Gastrocnemius medialis (tissue), 4 donors: ENCODE data around the gene PLB1. TPM values are rescaled to one million over a fixed set of nuclear protein-coding genes. Genes with fewer than 3 reads are reported as not detected.

Source experiments
- ATAC-seq, 2 donors: fragments of 150-250 bp; one replicate each; pipeline ENCODE4 v1.9.1; 2016
- DNase-seq, 2 donors: peaks; one replicate each; pipeline ENCODE4 v3.0.0-alpha.2; 2019
- H3K27ac ChIP-seq, 4 donors: fragments of 200-600 bp; sonication (generic); 1 replicate in 1 of 4; 2 replicates in 3 of 4; pipeline ENCODE4 v1.5.1; 2016 to 2018; ENCODE audit warnings: mild to moderate bottlenecking in 2 of 4, moderate library complexity in 1 of 4
- H3K27me3 ChIP-seq, 3 donors: fragments of 200-600 bp; sonication (generic) in 2 of 3; 1 replicate in 1 of 3; 2 replicates in 2 of 3; pipeline versions ENCODE4 v1.5.1 to v1.6.0; 2016 to 2019; ENCODE audit warnings: mild to moderate bottlenecking in 1 of 3, moderate library complexity in 1 of 3
- H3K36me3 ChIP-seq, 2 donors: fragments of 200-600 bp; sonication (generic) in 1 of 2; one replicate each; pipeline ENCODE4 v1.5.1; 2017 to 2018
- H3K4me1 ChIP-seq, 2 donors: fragments of 200-600 bp; sonication (generic) in 1 of 2; one replicate each; pipeline ENCODE4 v1.5.1; 2016 to 2017; ENCODE audit warnings: mild to moderate bottlenecking in 2 of 2
- H3K4me3 ChIP-seq, 4 donors: fragments of 200-600 bp; sonication (generic) in 3 of 4; 1 replicate in 1 of 4; 2 replicates in 3 of 4; pipeline ENCODE4 v1.5.1; 2016 to 2019; ENCODE audit warnings: mild to moderate bottlenecking in 2 of 4
- H3K9me3 ChIP-seq, 3 donors: fragments of 200-600 bp; sonication (generic) in 2 of 3; 1 replicate in 1 of 3; 2 replicates in 2 of 3; pipeline ENCODE4 v1.5.1; 2016 to 2019
- CTCF ChIP-seq, 5 experiments: fragments of 450-650 bp in 3 of 5; fragments of 200-600 bp in 2 of 5; sonication (generic) in 2 of 5; IDR thresholded peaks in 4 of 5; conservative IDR thresholded peaks in 1 of 5; 1 replicate in 4 of 5; 2 replicates in 1 of 5; pipeline ENCODE4 v1.5.1; 2016 to 2019; ENCODE audit warnings: antibody characterized with exemption in 5 of 5, mild to moderate bottlenecking in 3 of 5, moderate library complexity in 3 of 5
- POLR2A ChIP-seq, 2 donors: fragments of 450-650 bp; IDR thresholded peaks; one replicate each; pipeline ENCODE4 v1.6.1; 2017; ENCODE audit warnings: antibody characterized with exemption in 2 of 2, mild to moderate bottlenecking in 2 of 2, moderate library complexity in 2 of 2
- in situ Hi-C, 4 donors: fragments of 200-750 bp; cut with MboI; loops; one replicate each; pipeline versions ENCODE4 v1.15.0 to v1.8.0; 2017; ENCODE audit warnings: low sequenced_read_pairs in 4 of 4
- intact Hi-C: fragments of 100-400 bp; cut with DNase I; formaldehyde crosslinking; loops from one replicate; pipeline ENCODE4 v1.15.1; 2023; ENCODE audit warnings: low total_unique reads
- total RNA-seq, 4 donors: library from RNA; depleted of rRNA; stranded (reverse); fragments of >200 nt; gene quantifications; one replicate each; pipeline versions ENCODE4 v1.1.0 to v1.2.3, GENCODE V29; 2016

PLB1 gene
- total RNA-seq, 4 donors from 2014 or later: 1.2 to 4.3 (median 2.8) TPM

DNA sequence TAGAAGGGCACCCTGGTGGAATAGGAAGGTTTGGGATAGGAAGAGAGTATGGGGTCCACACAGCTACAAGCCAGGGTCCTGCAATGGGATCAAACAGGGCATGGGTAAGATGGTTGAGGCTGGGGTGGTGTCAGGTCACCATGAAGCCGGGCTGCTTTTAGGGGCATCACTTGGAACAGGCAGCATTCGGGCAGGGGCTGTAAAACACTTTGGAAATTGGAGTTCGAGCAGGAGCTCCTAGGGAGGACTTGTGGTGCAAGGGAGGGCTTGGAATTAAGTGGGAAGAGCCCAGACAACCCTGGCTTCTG is 47.1 kb upstream of the PLB1 start:
- DNase-seq (no peak), ATAC-seq (no peak)
- Histone ChIP-seq H3K36me3 (no peaks in the 10 kb centered on the region), H3K4me1 (no peaks in the 10 kb centered on the region), H3K27me3 (no peaks in the 10 kb centered on the region), H3K27ac (peak overlapping the region in 1 of 4 donors; percentile 33), H3K4me3 (no peak overlapping the region), H3K9me3 (no peaks in the 10 kb centered on the region)
- in situ Hi-C loops (loop anchor here in 1 of 4 donors (10.0 kb wide), 1 partner anchor 744 kb away; no protein-coding TSS in a partner anchor), intact Hi-C loops (no loop called here)
- TF ChIP-seq POLR2A (IDR thresholded peaks at IDR 0.05): no peak
- TF ChIP-seq CTCF (IDR thresholded peaks at IDR 0.05 in 4 of 5, conservative IDR thresholded peaks at IDR 0.05 in 1 of 5): no peak

DNA sequence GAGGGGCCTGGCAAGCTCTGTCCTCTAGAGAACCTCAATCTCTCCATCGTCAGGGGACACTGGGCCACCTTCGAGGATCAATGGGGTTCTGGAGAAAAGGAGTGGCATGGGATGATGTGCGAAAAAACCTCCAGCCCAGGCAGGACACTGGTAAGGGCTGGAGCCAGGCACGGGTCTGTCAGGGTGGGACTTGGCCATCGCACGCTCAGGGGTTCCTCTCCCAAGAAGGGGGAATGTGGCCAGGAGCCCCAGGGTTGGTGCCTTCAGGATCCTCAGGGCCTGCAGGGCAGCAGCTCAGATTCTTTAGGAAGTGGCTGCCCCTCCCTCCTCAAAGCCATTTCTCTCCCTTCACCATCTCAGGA is 46.8 kb upstream of the PLB1 start:
- in situ Hi-C loops (loop anchor here in 1 of 4 donors (10.0 kb wide), 1 partner anchor 744 kb away; no protein-coding TSS in a partner anchor), intact Hi-C loops (no loop called here)
- H3K36me3 ChIP-seq: no peaks in the 10 kb centered on the region
- H3K4me3 ChIP-seq: no peak overlapping the region
- H3K27ac ChIP-seq: no peak overlapping the region
- no peaks in the 10 kb centered on the region for H3K27me3 ChIP-seq
- no peak for DNase-seq
- TF ChIP-seq CTCF (IDR thresholded peaks at IDR 0.05 in 4 of 5, conservative IDR thresholded peaks at IDR 0.05 in 1 of 5): no peak
- no peak for TF ChIP-seq POLR2A (IDR thresholded peaks at IDR 0.05)
- H3K4me1 ChIP-seq: no peaks in the 10 kb centered on the region
- no peak for ATAC-seq
- no peaks in the 10 kb centered on the region for H3K9me3 ChIP-seq

GRCh38 chr2:28449488-28450395 is 46.1 kb upstream of the PLB1 start:
- TF ChIP-seq POLR2A (IDR thresholded peaks at IDR 0.05) (no peak), CTCF (IDR thresholded peaks at IDR 0.05 in 4 of 5, conservative IDR thresholded peaks at IDR 0.05 in 1 of 5) (no peak)
- Histone ChIP-seq H3K4me3 (no peak overlapping the region), H3K4me1 (no peaks in the 10 kb centered on the region), H3K36me3 (no peaks in the 10 kb centered on the region), H3K27ac (no peak overlapping the region), H3K27me3 (no peaks in the 10 kb centered on the region), H3K9me3 (no peaks in the 10 kb centered on the region)
- ATAC-seq (no peak), DNase-seq (no peak)
- in situ Hi-C loops: loop anchor here in 2 of 4 donors (10.0 kb wide), 2 partner anchors 695 to 745 kb away; no protein-coding TSS in a partner anchor
- intact Hi-C loops: no loop called here

DNA sequence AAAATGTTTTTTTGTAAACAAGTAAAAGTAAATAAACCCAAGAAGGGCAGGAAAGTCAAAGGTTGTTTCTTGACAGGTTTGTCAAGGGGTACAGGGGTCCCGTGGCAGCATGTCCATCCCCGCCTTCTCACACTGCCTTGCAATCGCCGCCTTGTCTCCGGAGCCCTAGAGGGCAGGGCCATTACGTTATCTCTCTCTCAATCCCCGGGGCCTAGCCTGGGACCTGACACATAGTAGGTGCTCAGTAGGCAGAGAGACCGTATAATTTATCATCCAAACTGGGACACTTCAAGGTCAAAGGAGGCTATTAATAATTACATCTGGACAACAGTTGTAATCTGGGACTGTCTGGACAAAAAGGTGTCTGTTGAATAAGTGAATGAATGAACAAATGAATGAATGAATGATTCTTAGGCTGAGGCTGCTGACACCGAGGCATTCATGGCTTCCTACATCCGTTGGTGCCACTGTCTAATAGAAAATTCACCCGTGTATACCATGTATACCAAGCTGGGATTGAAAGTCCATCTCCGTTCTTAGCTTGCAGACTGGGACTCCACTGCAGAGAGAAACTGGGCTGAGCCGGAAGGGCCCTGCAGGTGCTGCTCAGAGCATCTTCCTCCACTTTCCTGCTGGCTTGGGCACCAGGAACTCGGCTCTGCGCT is 44.8 kb upstream of the PLB1 start:
- Histone ChIP-seq H3K9me3 (no peaks in the 10 kb centered on the region), H3K27ac (no peak overlapping the region), H3K36me3 (no peaks in the 10 kb centered on the region), H3K27me3 (no peaks in the 10 kb centered on the region), H3K4me1 (no peaks in the 10 kb centered on the region), H3K4me3 (no peak overlapping the region)
- DNase-seq: no peak
- no peak for TF ChIP-seq CTCF (IDR thresholded peaks at IDR 0.05 in 4 of 5, conservative IDR thresholded peaks at IDR 0.05 in 1 of 5)
- TF ChIP-seq POLR2A (IDR thresholded peaks at IDR 0.05): no peak
- intact Hi-C loops: no loop called here
- in situ Hi-C loops: loop anchor here in 1 of 4 donors (10.0 kb wide), 1 partner anchor 696 kb away; no protein-coding TSS in a partner anchor
- ATAC-seq: no peak
